Ishikawa (cell line): Measurements from ENCODE around the gene ACTRT2.

Source experiments
- CEBPB ChIP-seq: IDR thresholded peaks from 2 replicates; pipeline ENCODE4 v1.6.1; 2012
- CREB1 ChIP-seq: IDR thresholded peaks from 2 replicates; pipeline ENCODE4 v1.6.1; 2012; ENCODE audit warnings: low read depth
- EGR1 ChIP-seq: IDR thresholded peaks from 2 replicates; pipeline ENCODE4 v1.6.1; 2012
- EP300 ChIP-seq: IDR thresholded peaks from 2 replicates; pipeline ENCODE4 v1.6.1; 2012; ENCODE audit warnings: borderline replicate concordance
- FOXM1 ChIP-seq: IDR thresholded peaks from 2 replicates; pipeline ENCODE4 v1.6.1; 2012; ENCODE audit warnings: low read depth, borderline replicate concordance
- MAX ChIP-seq: IDR thresholded peaks from 2 replicates; pipeline ENCODE4 v1.6.1; 2012
- NFIC ChIP-seq: IDR thresholded peaks from 2 replicates; pipeline ENCODE4 v1.6.1; 2012
- RAD21 ChIP-seq: IDR thresholded peaks from 2 replicates; pipeline ENCODE4 v1.6.1; 2012; ENCODE audit warnings: low read depth
- REST ChIP-seq: IDR thresholded peaks from 2 replicates; pipeline ENCODE4 v1.6.1; 2012; ENCODE audit warnings: low read depth, mild to moderate bottlenecking
- TAF1 ChIP-seq: IDR thresholded peaks from 2 replicates; pipeline ENCODE4 v1.6.1; 2012; ENCODE audit warnings: low read depth, mild to moderate bottlenecking
- TCF12 ChIP-seq: IDR thresholded peaks from 2 replicates; pipeline ENCODE4 v1.6.1; 2012; ENCODE audit warnings: low read depth
- TEAD4 ChIP-seq: IDR thresholded peaks from 2 replicates; pipeline ENCODE4 v1.6.1; 2012
- USF1 ChIP-seq: IDR thresholded peaks from 2 replicates; pipeline ENCODE4 v1.6.1; 2012
- YY1 ChIP-seq: IDR thresholded peaks from 2 replicates; pipeline ENCODE4 v1.6.1; 2012; ENCODE audit warnings: low read depth
- ZBTB7A ChIP-seq: IDR thresholded peaks from 2 replicates; pipeline ENCODE4 v1.6.1; 2012; ENCODE audit warnings: low read depth

Gene ACTRT2

GRCh38 chr1:3034728-3035562 lies 13.7 kb downstream of the ACTRT2 start:
- TF ChIP-seq TCF12 (no peak), ZBTB7A (no peak), RAD21 (no peak)

GRCh38 chr1:3035563-3036446 lies 14.5 kb downstream of the ACTRT2 start:
- no peak for TF ChIP-seq TEAD4
- TF ChIP-seq ZBTB7A, result no peak

GRCh38 chr1:3036447-3037280 lies 15.4 kb downstream of the ACTRT2 start:
- TF ChIP-seq CEBPB, result no peak
- no peak for TF ChIP-seq TCF12
- TF ChIP-seq YY1, result no peak
- no peak for TF ChIP-seq MAX
- no peak for TF ChIP-seq EP300
- TF ChIP-seq ZBTB7A, result no peak
- no peak for TF ChIP-seq REST
- no peak for TF ChIP-seq USF1
- TF ChIP-seq FOXM1, result no peak
- TF ChIP-seq RAD21, result no peak
- TF ChIP-seq TAF1, result no peak
- TF ChIP-seq NFIC, result no peak
- TF ChIP-seq TEAD4, result no peak
- no peak for TF ChIP-seq EGR1
- no peak for TF ChIP-seq CREB1

- TF ChIP-seq CREB1 (no peak), NFIC (no peak)
Measured at GRCh38 chr1:3037281-3038040, 16.2 kb downstream of the ACTRT2 start.

- TF ChIP-seq MAX, result no peak
Measured at GRCh38 chr1:3038113-3038551, 16.9 kb downstream of the ACTRT2 start.

GRCh38 chr1:3038571-3039181 lies 17.4 kb downstream of the ACTRT2 start:
- no peak for TF ChIP-seq CEBPB
- TF ChIP-seq TAF1, result no peak
- TF ChIP-seq MAX, result no peak
- no peak for TF ChIP-seq NFIC
- TF ChIP-seq FOXM1, result no peak
- no peak for TF ChIP-seq CREB1
- TF ChIP-seq REST, result no peak
